HG03521 (cell line): ENCODE results near the gene CCDC51.
"Not testable (repeated sequence)": the region's sequence is repeated elsewhere in the genome, so short reads cannot be mapped to it uniquely, and the experiment has no call there.

ENCODE experiments used
- ATAC-seq: cut with Tn5 transposase; IDR thresholded peaks from one replicate; pipeline ENCODE4 v1.9.1; 2021; ENCODE audit warnings: mild to moderate bottlenecking, moderate library complexity; ENCODE audit not compliant: unreplicated experiment

CCDC51 gene

GRCh38 chr3:48466386-48467109 is 26.6 kb upstream of the CCDC51 start:
- no peak for ATAC-seq

GRCh38 chr3:48465531-48466378 is 25.8 kb upstream of the CCDC51 start:
- peak; percentile 86 for ATAC-seq

- no peak for ATAC-seq
These were observed 25.3 kb upstream of the CCDC51 start for GRCh38 chr3:48465237-48465530.

- ATAC-seq, result no peak
These were observed 24.8 kb upstream of the CCDC51 start for GRCh38 chr3:48464713-48465221.

DNA sequence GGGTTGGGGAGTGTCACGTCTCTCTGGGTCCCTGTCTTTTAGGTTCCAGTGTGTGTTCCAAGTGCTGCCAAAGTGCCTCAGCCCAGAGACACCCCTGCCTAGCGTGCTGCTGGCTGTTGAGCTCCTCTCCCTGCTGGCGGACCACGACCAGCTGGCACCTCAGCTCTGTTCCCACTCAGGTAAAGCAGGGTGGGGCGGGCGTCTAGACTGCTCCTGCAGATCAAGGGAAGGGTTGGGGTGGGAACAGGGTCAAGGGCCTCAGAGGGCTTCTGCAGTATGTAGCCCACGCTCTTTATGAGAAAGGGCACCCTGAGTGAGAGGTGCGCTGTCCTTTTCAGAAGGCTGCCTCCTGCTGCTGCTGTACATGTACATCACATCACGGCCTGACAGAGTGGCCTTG is 23.8 kb upstream of the CCDC51 start:
- no peak for ATAC-seq

DNA sequence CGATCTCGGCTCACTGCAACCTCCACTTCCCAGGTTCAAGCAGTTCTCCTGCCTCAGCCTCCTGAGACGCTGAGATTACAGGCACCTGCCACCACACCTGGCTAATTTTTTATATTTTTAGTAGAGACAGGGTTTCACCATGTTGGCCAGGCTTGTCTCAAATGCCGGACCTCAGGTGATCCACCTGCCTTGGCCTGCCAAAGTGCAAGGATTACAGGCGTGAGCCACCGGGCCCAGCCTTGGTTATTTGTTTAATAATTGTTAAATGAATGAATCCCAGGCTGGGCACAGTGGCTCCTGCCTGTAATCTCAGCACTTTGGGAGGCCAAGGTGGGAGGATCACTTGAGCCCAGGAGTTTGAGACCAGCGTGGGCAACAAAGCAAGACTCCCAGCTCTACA is 21.8 kb upstream of the CCDC51 start:
- ATAC-seq, result not testable (repeated sequence)

DNA sequence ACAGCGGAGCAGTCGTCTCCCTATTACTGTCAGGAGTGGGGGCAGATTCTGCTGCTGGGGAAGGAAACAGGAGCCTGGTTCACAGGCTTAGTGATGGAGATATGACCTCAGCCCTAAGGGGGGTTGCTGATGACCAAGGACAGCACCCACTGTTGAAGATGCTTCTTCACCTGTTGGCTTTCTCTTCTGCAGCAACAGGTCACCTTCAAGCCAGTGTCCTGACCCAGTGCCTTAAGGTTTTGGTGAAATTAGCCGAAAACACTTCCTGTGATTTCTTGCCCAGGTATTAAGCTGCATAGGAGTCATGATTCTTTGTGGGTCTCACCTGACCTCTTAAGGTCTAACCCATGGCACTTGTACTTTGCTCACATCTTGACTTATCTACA is 20.6 kb upstream of the CCDC51 start:
- ATAC-seq, result no peak

GRCh38 chr3:48459773-48460516 is 20.0 kb upstream of the CCDC51 start:
- ATAC-seq, result no peak

GRCh38 chr3:48459331-48459730 is 19.4 kb upstream of the CCDC51 start:
- no peak for ATAC-seq

DNA sequence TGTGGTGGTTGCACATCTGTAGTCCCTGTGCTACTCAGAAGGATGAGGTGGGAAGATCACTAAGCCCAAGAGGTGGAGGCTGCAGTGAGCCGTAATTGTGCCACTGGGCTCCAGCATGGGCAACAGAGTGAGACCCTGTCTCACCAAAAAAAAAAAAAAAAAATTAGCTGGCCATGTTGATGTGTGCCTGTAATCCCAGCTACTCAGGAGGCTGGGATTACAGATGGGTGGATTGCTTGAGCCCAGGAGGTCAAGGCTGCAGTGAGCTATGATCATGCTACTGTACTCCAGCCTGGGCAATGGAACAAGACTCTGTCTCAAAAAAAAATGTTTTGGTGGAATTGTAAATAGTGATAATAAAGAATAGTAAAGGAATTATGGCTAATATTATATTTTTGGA is 16.5 kb upstream of the CCDC51 start:
- no peak for ATAC-seq

- no peak for ATAC-seq
These were observed 11.4 kb upstream of the CCDC51 start for GRCh38 chr3:48451270-48451669.

DNA sequence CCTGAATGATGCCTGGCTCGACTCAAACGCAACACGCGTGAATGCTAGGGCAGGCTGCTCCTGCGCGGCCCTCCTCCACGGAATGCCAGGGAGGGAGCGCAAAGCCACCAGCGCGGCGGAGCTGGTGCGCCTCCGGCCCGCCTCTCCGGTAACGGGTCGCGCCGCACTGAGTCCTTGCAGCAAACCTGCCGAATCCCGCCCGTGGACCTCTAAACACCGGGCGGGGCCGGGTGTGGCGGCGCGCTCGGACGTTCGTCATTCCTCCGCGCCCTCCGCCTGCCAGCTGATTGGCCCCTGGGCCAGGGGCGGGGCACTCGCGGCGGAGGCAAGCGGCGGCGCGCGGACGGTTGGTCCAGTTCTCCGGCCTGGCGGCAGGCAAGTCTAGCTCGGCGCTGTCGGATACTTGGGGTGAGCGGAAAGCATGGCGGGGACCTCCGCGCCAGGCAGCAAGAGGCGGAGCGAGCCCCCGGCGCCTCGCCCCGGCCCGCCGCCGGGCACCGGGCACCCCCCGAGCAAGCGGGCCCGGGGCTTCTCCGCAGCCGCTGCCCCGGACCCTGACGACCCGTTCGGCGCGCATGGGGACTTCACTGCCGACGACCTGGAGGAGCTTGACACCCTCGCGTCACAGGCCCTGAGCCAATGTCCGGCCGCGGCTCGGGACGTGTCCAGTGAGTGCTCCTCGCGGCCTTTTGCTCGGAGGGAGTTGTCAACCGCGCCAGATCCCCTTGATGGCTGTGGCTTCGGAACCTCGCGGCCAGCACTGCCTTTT is 6.7 kb upstream of the CCDC51 start, which contains the start of gene ATRIP:
ATRIP (plus strand) TSS at position 313 of the 769 bp plus-strand sequence; CDS start at position 422, 109 bp downstream.
- ATAC-seq, result peak; percentile 86

DNA sequence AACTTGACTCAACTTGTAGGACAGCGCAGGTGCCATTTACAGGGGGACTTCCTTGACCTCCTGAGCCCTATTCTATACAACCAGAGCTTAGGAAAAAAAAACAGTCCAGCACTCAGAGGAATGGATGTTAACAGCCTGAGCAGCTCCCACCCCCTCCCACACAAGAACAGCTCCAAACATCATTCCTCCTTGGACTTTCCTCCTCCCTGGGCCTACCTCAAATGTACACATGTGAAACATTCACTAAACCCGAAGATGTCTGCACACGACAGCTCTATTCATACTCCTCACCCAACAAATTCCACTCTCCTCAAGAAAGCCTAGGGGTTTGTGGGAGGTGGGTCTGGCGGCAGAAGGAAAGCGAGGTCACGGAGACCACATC is 6.1 kb upstream of the CCDC51 start:
- no peak for ATAC-seq

DNA sequence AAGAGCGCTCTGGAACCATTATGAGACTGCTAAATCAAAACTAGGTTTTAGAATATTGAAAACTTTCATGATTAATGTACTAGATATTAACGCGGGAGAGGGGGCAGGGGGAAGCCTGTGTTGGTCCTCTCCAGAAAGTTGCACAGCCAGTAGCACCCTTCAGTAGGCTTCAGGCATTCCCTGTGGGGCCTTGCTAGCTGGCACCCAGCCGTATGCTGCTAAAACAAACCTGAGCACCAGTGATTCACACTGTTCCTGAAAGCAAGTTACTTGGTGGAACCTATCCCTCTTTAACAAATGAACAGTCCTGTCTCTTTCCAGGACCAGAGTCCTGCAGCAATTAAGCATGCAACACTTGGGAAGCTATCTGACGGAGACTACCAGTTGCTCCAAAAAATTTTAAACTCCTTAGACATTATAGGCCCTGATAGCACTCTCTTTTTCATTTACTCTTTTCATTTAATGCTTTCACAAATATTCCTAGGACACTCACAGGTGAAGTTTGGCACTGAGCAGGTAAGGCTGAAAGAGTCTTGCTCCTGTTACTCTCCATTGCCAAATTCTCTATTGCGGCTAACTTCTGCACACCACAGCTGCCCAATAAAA is 5.5 kb upstream of the CCDC51 start:
- ATAC-seq, result no peak

DNA sequence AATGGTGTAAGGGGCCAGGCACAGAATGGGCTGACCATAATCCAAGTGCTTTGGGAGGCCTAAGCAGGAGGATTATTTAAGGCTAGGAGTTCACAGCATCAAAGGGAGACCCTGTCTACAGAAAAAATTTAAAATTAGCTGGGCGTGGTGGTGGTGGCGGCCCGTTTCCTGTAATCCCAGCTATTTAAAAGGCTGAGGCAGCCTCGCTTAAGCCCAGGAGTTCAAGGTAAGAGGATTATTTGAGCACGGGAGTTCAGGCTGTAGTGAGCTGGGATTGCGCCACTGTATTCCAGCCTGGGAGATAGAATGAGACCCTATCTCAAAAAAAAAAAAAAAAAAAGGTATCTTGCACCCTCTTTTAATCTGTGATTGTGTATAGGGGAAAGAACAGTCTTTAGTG is 2.0 kb upstream of the CCDC51 start:
- ATAC-seq, result no peak

- ATAC-seq, result no peak
These were observed 655 bp upstream of the CCDC51 start for GRCh38 chr3:48440590-48440958.

DNA sequence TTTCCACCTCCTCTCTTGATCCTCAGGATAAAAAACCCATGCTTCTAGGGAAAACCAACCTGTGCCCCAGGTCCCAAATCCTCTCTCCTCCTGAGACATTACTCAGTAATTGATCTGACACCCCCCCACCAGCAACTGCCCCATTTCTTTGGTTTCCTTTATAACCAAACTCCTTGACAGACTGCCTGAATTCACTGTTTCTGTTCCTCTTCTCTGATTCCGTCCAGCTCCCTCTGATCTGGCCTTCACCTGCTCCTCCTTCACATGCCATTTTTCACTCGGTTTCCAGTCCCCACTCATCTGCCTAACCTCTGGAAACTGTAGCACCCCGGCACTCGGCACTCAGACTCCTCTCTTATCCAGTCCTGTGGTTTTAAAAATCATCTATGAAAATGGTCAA is 2.1 kb downstream of the CCDC51 start:
- no peak for ATAC-seq

DNA sequence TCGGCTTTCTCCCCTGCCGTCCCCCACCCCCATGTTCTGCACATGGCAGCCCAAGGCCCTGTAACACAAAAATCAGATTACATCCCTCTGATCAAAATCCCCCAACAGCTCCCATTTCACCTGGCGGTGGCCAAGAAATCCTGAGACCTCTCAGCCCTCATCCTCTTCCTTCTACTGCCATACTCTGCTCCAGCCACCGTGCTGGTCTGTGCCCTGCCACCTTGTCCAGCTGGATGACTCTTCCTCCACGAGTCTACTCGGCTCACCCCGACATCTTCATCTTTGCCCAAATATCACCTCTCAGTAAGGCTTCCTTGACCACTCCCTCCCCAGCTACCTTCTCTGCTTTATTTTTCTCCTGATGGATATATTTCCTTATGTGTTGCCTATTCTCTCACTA is 3.1 kb downstream of the CCDC51 start:
- no peak for ATAC-seq

DNA sequence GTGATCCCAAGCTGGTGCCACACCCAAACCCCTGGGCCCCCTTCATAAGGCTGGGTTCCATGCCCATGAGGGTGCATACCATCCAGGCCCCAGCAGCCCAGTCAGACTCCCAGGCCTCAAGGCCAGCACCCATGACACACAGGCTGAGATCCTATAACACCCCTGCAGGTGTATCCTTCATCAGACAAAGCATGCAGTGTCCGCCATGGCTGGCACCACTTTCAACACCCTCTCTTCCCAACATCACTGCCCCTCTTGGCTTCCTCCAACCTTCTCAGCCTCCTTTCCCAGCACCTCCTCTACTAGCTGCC is 3.5 kb downstream of the CCDC51 start:
- no peak for ATAC-seq

- no peak for ATAC-seq
These were observed 4.0 kb downstream of the CCDC51 start for GRCh38 chr3:48435774-48436476.
